H9 (cell line): ENCODE measurements around the gene FAM89B. TPM values are rescaled to one million over a fixed set of nuclear protein-coding genes. Genes with fewer than 3 reads are reported as not detected.

Experiments
- DNase-seq: peaks from one replicate; pipeline ENCODE4 v3.0.0-alpha.2; 2017
- H2AFZ ChIP-seq: one replicate; pipeline ENCODE4 v1.6.1; 2013; ENCODE audit warnings: mild to moderate bottlenecking, low read length, control low read depth, moderate library complexity
- H2AK5ac ChIP-seq: 2 replicates; pipeline ENCODE4 v1.6.1; 2013; ENCODE audit warnings: low read length, control low read depth, mixed read lengths; ENCODE audit not compliant: insufficient read length
- H2BK120ac ChIP-seq: one replicate; pipeline ENCODE4 v1.6.1; 2013; ENCODE audit warnings: low read depth, mild to moderate bottlenecking, low read length, control low read depth, inconsistent platforms; ENCODE audit not compliant: poor library complexity, severe bottlenecking
- H2BK12ac ChIP-seq: 2 replicates; pipeline ENCODE4 v1.6.1; 2013; ENCODE audit warnings: low read length, control low read depth, mixed read lengths, low read depth; ENCODE audit not compliant: insufficient read length
- H2BK15ac ChIP-seq: 2 replicates; pipeline ENCODE4 v1.6.1; 2013; ENCODE audit warnings: low read depth, low read length, control low read depth
- H2BK20ac ChIP-seq: one replicate; pipeline ENCODE4 v1.6.1; 2013; ENCODE audit warnings: low read depth, mild to moderate bottlenecking, low read length, control low read depth, inconsistent platforms; ENCODE audit not compliant: poor library complexity, severe bottlenecking
- H2BK5ac ChIP-seq: 2 replicates; pipeline ENCODE4 v1.6.1; 2013; ENCODE audit warnings: low read length, control low read depth, mixed read lengths; ENCODE audit not compliant: insufficient read length
- H3K14ac ChIP-seq: 2 replicates; pipeline ENCODE4 v1.6.1; 2013; ENCODE audit warnings: low read length, control low read depth; ENCODE audit not compliant: insufficient read depth
- H3K18ac ChIP-seq: 2 replicates; pipeline ENCODE4 v1.6.1; 2013; ENCODE audit warnings: low read depth, mild to moderate bottlenecking, mixed read lengths, low read length, control low read depth; ENCODE audit not compliant: insufficient read length
- H3K23ac ChIP-seq: 2 replicates; pipeline ENCODE4 v1.6.1; 2013; ENCODE audit warnings: low read length, control low read depth, mixed read lengths, low read depth; ENCODE audit not compliant: insufficient read length
- H3K23me2 ChIP-seq: 2 replicates; pipeline ENCODE4 v1.6.1; 2013; ENCODE audit warnings: low read depth, mild to moderate bottlenecking, mixed read lengths, low read length, control low read depth; ENCODE audit not compliant: insufficient read length, poor library complexity, severe bottlenecking
- H3K27ac ChIP-seq: 2 replicates; pipeline ENCODE4 v1.5.1; 2013; ENCODE audit warnings: low read length, control low read depth, mixed read lengths, low read depth; ENCODE audit not compliant: insufficient read length
- H3K27me3 ChIP-seq: 2 replicates; pipeline ENCODE4 v1.6.1; 2013; ENCODE audit warnings: low read length, control low read depth, inconsistent platforms; ENCODE audit not compliant: insufficient read depth
- H3K4ac ChIP-seq: 2 replicates; pipeline ENCODE4 v1.6.1; 2013; ENCODE audit warnings: low read depth, mild to moderate bottlenecking, control low read depth, inconsistent platforms, low read length, moderate library complexity
- H3K4me1 ChIP-seq: 2 replicates; pipeline ENCODE4 v1.6.1; 2013; ENCODE audit warnings: low read length, control low read depth, inconsistent platforms; ENCODE audit not compliant: insufficient read depth
- H3K4me2 ChIP-seq: 2 replicates; pipeline ENCODE4 v1.6.1; 2013; ENCODE audit warnings: low read length, control low read depth, mixed read lengths; ENCODE audit not compliant: insufficient read length, insufficient read depth
- H3K56ac ChIP-seq: 2 replicates; pipeline ENCODE4 v1.6.1; 2013; ENCODE audit warnings: low read depth, mild to moderate bottlenecking, mixed read lengths, low read length, control low read depth; ENCODE audit not compliant: insufficient read length
- H3K79me1 ChIP-seq: 2 replicates; pipeline ENCODE4 v1.6.1; 2013; ENCODE audit warnings: low read depth, mild to moderate bottlenecking, moderate library complexity, low read length, control low read depth, inconsistent platforms; ENCODE audit not compliant: insufficient read depth, poor library complexity, severe bottlenecking
- H3K79me2 ChIP-seq: 2 replicates; pipeline ENCODE4 v1.6.1; 2013; ENCODE audit warnings: low read length, control low read depth, inconsistent platforms; ENCODE audit not compliant: insufficient read depth
- H3K9ac ChIP-seq: 2 replicates; pipeline ENCODE4 v1.6.1; 2013; ENCODE audit warnings: low read length, control low read depth, mixed read lengths; ENCODE audit not compliant: insufficient read length; ENCODE audit errors: extremely low read depth
- H3K9me3 ChIP-seq: one replicate; pipeline ENCODE4 v1.6.1; 2013; ENCODE audit warnings: low read depth, low read length, inconsistent platforms; ENCODE audit not compliant: control insufficient read depth
- H3T11ph ChIP-seq: one replicate; pipeline ENCODE4 v1.6.1; 2013; ENCODE audit warnings: mild to moderate bottlenecking, low read length, control low read depth, inconsistent platforms
- H4K20me1 ChIP-seq: one replicate; pipeline ENCODE4 v1.6.1; 2013; ENCODE audit not compliant: control insufficient read depth, insufficient read length, insufficient read depth
- H4K5ac ChIP-seq: 2 replicates; pipeline ENCODE4 v1.6.1; 2013; ENCODE audit warnings: low read depth, mild to moderate bottlenecking, mixed read lengths, low read length, control low read depth; ENCODE audit not compliant: insufficient read length
- H4K8ac ChIP-seq: replicated peaks from 2 replicates; pipeline ENCODE4 v1.6.1; 2013; ENCODE audit warnings: low read length, control low read depth, mixed read lengths, low read depth; ENCODE audit not compliant: insufficient read length
- H4K91ac ChIP-seq: 2 replicates; pipeline ENCODE4 v1.6.1; 2013; ENCODE audit warnings: low read depth, mild to moderate bottlenecking, moderate library complexity, mixed read lengths, low read length, control low read depth; ENCODE audit not compliant: insufficient read length
- H3K27ac Mint-ChIP-seq, 3 experiments: 2 replicates in 2 of 3; 3 replicates in 1 of 3; pipeline ENCODE4 v1.8.0; 2020 to 2021; ENCODE audit warnings: mixed read lengths in 3 of 3, mild to moderate bottlenecking in 1 of 3, moderate library complexity in 1 of 3
- H3K27me3 Mint-ChIP-seq: 2 replicates; pipeline ENCODE4 v1.8.0; 2021; ENCODE audit warnings: low read depth, mild to moderate bottlenecking, moderate library complexity, mixed read lengths
- H3K36me3 Mint-ChIP-seq, 3 experiments: 2 replicates in 2 of 3; 3 replicates in 1 of 3; pipeline ENCODE4 v1.8.0; 2020 to 2021; ENCODE audit warnings: low read depth in 3 of 3, mixed read lengths in 3 of 3; ENCODE audit not compliant: insufficient read depth in 1 of 3
- H3K4me1 Mint-ChIP-seq, 2 experiments: 2 replicates each; pipeline ENCODE4 v1.8.0; 2020; ENCODE audit warnings: mixed read lengths in 2 of 2
- H3K4me3 Mint-ChIP-seq, 2 experiments: 2 replicates in 1 of 2; 3 replicates in 1 of 2; pipeline ENCODE4 v1.8.0; 2020 to 2021; ENCODE audit warnings: mild to moderate bottlenecking in 2 of 2, mixed read lengths in 2 of 2, moderate library complexity in 1 of 2
- H3K9me3 Mint-ChIP-seq, 2 experiments: 2 replicates in 1 of 2; 3 replicates in 1 of 2; pipeline ENCODE4 v1.8.0; 2020; ENCODE audit warnings: mild to moderate bottlenecking in 2 of 2, mixed read lengths in 2 of 2, moderate library complexity in 1 of 2
- WGBS: extraction: QIAGEN DNeasy Blood & Tissue Kit; methylation state at CpG from one replicate; pipeline ENCODE4 v1.1.7; 2013; ENCODE audit warnings: missing lambda C conversion rate, low lambda C conversion rate, mixed read lengths; ENCODE audit not compliant: insufficient read length; ENCODE audit errors: extremely low coverage; 5-methylcytosine and 5-hydroxymethylcytosine counted together
- total RNA-seq: library from RNA; stranded (reverse); gene quantifications from 2 replicates; pipeline ENCODE4 v1.2.1, GENCODE V29; 2021
- TF ChIP-seq, protein P1 (sequence below): fragments of 200-600 bp; sonication (generic); conservative IDR thresholded peaks from 3 replicates; pipeline ENCODE4 v1.8.0; 2021; ENCODE audit warnings: antibody characterized with exemption, mild to moderate bottlenecking

The FAM89B gene
- total RNA-seq, 1 experiment from 2014 or later, result 21.7 TPM

DNA sequence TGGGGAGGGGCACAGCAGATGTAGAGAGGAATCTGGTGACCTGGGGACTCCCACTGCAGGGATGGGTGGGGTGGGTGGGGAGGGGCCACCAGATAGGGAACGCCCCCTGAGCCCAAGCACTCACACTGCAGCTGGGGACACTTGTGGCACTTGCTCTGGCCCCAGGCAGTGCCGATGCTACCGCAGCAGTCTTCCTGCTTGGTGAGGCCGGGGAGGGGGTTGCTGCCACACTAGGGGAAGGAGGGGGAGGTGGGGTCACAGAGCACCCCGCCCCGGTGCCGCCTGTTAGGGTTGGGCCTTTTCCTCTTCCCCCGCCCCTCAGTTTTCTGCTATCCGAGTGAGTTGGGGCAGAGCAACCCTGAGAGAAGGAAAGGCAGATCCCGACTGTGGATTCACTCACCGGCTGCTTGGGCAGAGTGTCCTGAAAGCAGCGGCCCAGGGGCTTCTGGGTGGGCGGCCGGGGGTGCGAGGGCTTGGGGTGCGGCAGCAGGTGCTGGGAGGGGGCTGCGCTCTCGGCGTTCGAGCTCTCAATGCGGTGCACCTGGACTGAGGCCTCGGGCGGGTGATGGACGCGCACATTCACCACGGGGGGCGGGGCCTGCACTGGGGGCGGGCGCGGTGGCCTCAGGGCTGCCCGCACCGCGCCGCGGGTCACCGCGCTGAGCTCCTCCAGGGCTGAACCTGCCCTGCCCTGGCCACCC is 18.9 kb upstream of the FAM89B start:
- H4K5ac ChIP-seq, result no peak overlapping the region
- no peaks in the 10 kb centered on the region for H3K23me2 ChIP-seq
- no peak overlapping the region for H3K23ac ChIP-seq
- Mint-ChIP-seq H3K36me3 (no peaks in the 10 kb centered on the region), H3K4me3 (peak overlapping the region; percentile 42 to 58; a peak in 4 of 5 replicates), H3K9me3 (no peaks in the 10 kb centered on the region; a peak in 1 of 5 replicates), H3K27me3 (peaks cover 66% of the 10 kb centered on the region), H3K4me1 (peaks cover 43 to 55% of the 10 kb centered on the region in 2 experiments), H3K27ac (no peak overlapping the region)
- H2BK120ac ChIP-seq, result no peak overlapping the region
- H3T11ph ChIP-seq, result no peak overlapping the region
- H3K14ac ChIP-seq, result no peak overlapping the region
- DNase-seq, result peak; percentile 91
- no peak overlapping the region for H3K18ac ChIP-seq
- H3K27me3 ChIP-seq, result no peaks in the 10 kb centered on the region; the same call in 1 of the 2 replicates
- H3K9me3 ChIP-seq, result no peaks in the 10 kb centered on the region
- no peak overlapping the region for H2BK20ac ChIP-seq
- H2BK5ac ChIP-seq, result no peak overlapping the region
- no peaks in the 10 kb centered on the region for H3K79me2 ChIP-seq
- peak overlapping the region; percentile 49 for H3K4me2 ChIP-seq
- H3K27ac ChIP-seq, result no peak overlapping the region
- no peak overlapping the region for H3K9ac ChIP-seq
- WGBS, result no CpG with 5 or more reads among the region's 37 CpGs
- no peaks in the 10 kb centered on the region for H3K79me1 ChIP-seq
- H2AK5ac ChIP-seq, result no peak overlapping the region
- no peak overlapping the region for H4K8ac ChIP-seq
- H2BK15ac ChIP-seq, result no peak overlapping the region
- H3K4ac ChIP-seq, result no peak overlapping the region
- H3K56ac ChIP-seq, result no peak overlapping the region
- H3K4me1 ChIP-seq, result peaks cover 8% of the 10 kb centered on the region; the same call in 1 of the 2 replicates
- no peak overlapping the region for H2AFZ ChIP-seq
- no peaks in the 10 kb centered on the region for H4K20me1 ChIP-seq
- TF ChIP-seq, protein P1, sequence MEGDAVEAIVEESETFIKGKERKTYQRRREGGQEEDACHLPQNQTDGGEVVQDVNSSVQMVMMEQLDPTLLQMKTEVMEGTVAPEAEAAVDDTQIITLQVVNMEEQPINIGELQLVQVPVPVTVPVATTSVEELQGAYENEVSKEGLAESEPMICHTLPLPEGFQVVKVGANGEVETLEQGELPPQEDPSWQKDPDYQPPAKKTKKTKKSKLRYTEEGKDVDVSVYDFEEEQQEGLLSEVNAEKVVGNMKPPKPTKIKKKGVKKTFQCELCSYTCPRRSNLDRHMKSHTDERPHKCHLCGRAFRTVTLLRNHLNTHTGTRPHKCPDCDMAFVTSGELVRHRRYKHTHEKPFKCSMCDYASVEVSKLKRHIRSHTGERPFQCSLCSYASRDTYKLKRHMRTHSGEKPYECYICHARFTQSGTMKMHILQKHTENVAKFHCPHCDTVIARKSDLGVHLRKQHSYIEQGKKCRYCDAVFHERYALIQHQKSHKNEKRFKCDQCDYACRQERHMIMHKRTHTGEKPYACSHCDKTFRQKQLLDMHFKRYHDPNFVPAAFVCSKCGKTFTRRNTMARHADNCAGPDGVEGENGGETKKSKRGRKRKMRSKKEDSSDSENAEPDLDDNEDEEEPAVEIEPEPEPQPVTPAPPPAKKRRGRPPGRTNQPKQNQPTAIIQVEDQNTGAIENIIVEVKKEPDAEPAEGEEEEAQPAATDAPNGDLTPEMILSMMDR, result no peak
- no peak overlapping the region for H2BK12ac ChIP-seq
- no peak overlapping the region for H4K91ac ChIP-seq
